GM12878 (cell line): ENCODE results near the gene ZBTB44.

Experiments
- JUND ChIP-seq: IDR thresholded peaks from 2 replicates; pipeline ENCODE4 v1.6.1; 2012; ENCODE audit warnings: low read depth, mild to moderate bottlenecking, low read length, improper control_type of control experiment, moderate library complexity
- POLR2AphosphoS5 ChIP-seq: IDR thresholded peaks from 2 replicates; pipeline ENCODE4 v1.6.1; 2011; ENCODE audit warnings: mild to moderate bottlenecking, low read length, inconsistent platforms
- SMC3 ChIP-seq: IDR thresholded peaks from 2 replicates; pipeline ENCODE4 v1.6.1; 2011; ENCODE audit warnings: low read length, improper control_type of control experiment, borderline replicate concordance
- SUZ12 ChIP-seq: fragments of 200-600 bp; sonication (generic); IDR thresholded peaks from one replicate; pipeline ENCODE4 v1.6.1; 2018; ENCODE audit warnings: antibody characterized with exemption, mild to moderate bottlenecking; ENCODE audit not compliant: unreplicated experiment
- TF ChIP-seq, protein P1 (sequence below): fragments of 450-650 bp; IDR thresholded peaks from 2 replicates; pipeline ENCODE4 v1.6.1; 2014; ENCODE audit warnings: mild to moderate bottlenecking

DNA sequence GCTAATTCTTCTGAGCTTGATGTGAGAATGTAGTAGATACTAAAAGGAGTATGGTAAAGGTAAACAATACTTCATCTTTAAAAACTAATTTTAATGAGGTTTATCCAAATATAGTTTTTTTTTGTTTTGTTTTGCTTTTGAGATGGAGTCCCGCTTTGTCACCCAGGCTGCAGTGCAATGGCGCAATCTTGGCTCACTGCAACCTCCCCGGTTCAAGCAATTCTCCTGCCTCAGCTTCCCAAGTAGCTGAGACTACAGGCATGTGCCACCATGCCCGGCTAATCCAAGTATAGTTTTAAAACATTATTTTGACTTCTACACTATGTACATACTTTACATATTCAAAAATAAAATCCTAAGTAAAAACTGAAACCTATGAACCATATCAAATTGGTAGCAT lies 4.1 kb downstream of the ZBTB44 start:
- TF ChIP-seq JUND (no peak), POLR2AphosphoS5 (no peak), SMC3 (no peak), SUZ12 (no peak)
- TF ChIP-seq, protein P1, sequence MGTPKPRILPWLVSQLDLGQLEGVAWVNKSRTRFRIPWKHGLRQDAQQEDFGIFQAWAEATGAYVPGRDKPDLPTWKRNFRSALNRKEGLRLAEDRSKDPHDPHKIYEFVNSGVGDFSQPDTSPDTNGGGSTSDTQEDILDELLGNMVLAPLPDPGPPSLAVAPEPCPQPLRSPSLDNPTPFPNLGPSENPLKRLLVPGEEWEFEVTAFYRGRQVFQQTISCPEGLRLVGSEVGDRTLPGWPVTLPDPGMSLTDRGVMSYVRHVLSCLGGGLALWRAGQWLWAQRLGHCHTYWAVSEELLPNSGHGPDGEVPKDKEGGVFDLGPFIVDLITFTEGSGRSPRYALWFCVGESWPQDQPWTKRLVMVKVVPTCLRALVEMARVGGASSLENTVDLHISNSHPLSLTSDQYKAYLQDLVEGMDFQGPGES: no peak
